Neural progenitor cell (in vitro differentiated cells): Measurements from ENCODE around the gene CD300LF. TPM values are rescaled to one million over a fixed set of nuclear protein-coding genes. Genes with fewer than 3 reads are reported as not detected.
A peak's percentile ranks its signal among the peaks of the same experiment; 100 is the strongest.

ENCODE experiments used
- DNase-seq: peaks from one replicate; pipeline ENCODE4 v3.0.0-alpha.2; 2016; ENCODE audit warnings: low spot score
- H2AFZ ChIP-seq: fragments of 200-600 bp; sonication (generic); replicated peaks from 2 replicates; pipeline ENCODE4 v1.6.1; 2016; ENCODE audit warnings: antibody characterized with exemption
- H3F3A ChIP-seq: fragments of 200-600 bp; sonication (generic); 2 replicates; pipeline ENCODE4 v1.6.1; 2016; ENCODE audit warnings: antibody characterized with exemption, low read depth
- H3K27ac ChIP-seq: fragments of 200-600 bp; sonication (generic); 2 replicates; pipeline ENCODE4 v1.5.1; 2016; ENCODE audit warnings: mild to moderate bottlenecking
- H3K27me3 ChIP-seq: fragments of 200-600 bp; sonication (generic); 2 replicates; pipeline ENCODE4 v1.6.1; 2016; ENCODE audit warnings: mild to moderate bottlenecking, moderate library complexity
- H3K36me3 ChIP-seq: fragments of 200-600 bp; sonication (generic); 2 replicates; pipeline ENCODE4 v1.5.1; 2016
- H3K4me1 ChIP-seq: fragments of 200-600 bp; sonication (generic); 2 replicates; pipeline ENCODE4 v1.6.1; 2016; ENCODE audit warnings: mixed run types
- H3K4me2 ChIP-seq: fragments of 200-600 bp; sonication (generic); 2 replicates; pipeline ENCODE4 v1.6.1; 2016
- H3K4me3 ChIP-seq: fragments of 200-600 bp; sonication (generic); 2 replicates; pipeline ENCODE4 v1.5.1; 2016
- H3K79me2 ChIP-seq: fragments of 200-600 bp; sonication (generic); 2 replicates; pipeline ENCODE4 v1.6.1; 2016; ENCODE audit warnings: low read depth
- H3K9ac ChIP-seq: fragments of 200-600 bp; sonication (generic); 2 replicates; pipeline ENCODE4 v1.6.1; 2016
- H3K9me3 ChIP-seq: fragments of 200-600 bp; sonication (generic); 2 replicates; pipeline ENCODE4 v1.5.1; 2016; ENCODE audit warnings: low read depth
- H4K20me1 ChIP-seq: fragments of 200-600 bp; sonication (generic); 2 replicates; pipeline ENCODE4 v1.6.1; 2016; ENCODE audit warnings: low read depth
- H3K27ac Mint-ChIP-seq: 3 replicates; pipeline ENCODE4 v1.8.0; 2021; ENCODE audit warnings: mixed read lengths
- H3K27me3 Mint-ChIP-seq: 2 replicates; pipeline ENCODE4 v1.8.0; 2022; ENCODE audit warnings: low read depth, mild to moderate bottlenecking, inconsistent platforms, moderate library complexity, mixed read lengths; ENCODE audit not compliant: insufficient read depth
- H3K36me3 Mint-ChIP-seq: 3 replicates; pipeline ENCODE4 v1.8.0; 2021; ENCODE audit warnings: mixed read lengths
- H3K4me1 Mint-ChIP-seq: 3 replicates; pipeline ENCODE4 v1.8.0; 2021; ENCODE audit warnings: mixed read lengths
- H3K4me3 Mint-ChIP-seq: 3 replicates; pipeline ENCODE4 v1.8.0; 2021; ENCODE audit warnings: mild to moderate bottlenecking, moderate library complexity, mixed read lengths
- H3K9me3 Mint-ChIP-seq: 3 replicates; pipeline ENCODE4 v1.8.0; 2020; ENCODE audit warnings: mixed read lengths
- CTCF ChIP-seq: fragments of 200-600 bp; sonication (generic); IDR thresholded peaks from 2 replicates; pipeline ENCODE4 v1.5.1; 2017; ENCODE audit warnings: antibody characterized with exemption, mild to moderate bottlenecking
- EZH2 ChIP-seq: fragments of 200-600 bp; sonication (generic); IDR thresholded peaks from 2 replicates; pipeline ENCODE4 v1.6.1; 2017; ENCODE audit warnings: antibody characterized with exemption, mild to moderate bottlenecking, moderate library complexity
- EZH2phosphoT487 ChIP-seq: fragments of 200-600 bp; sonication (generic); IDR thresholded peaks from 2 replicates; pipeline ENCODE4 v1.6.1; 2017; ENCODE audit warnings: antibody characterized with exemption
- total RNA-seq: library from RNA; depleted of rRNA; stranded (reverse); fragments of >200 nt; gene quantifications from 2 replicates; pipeline ENCODE4 v1.2.3, GENCODE V29; 2015; ENCODE audit warnings: low replicate concordance

CD300LF gene
- total RNA-seq, 1 donor from 2014 or later, result not detected

GRCh38 chr17:74752415-74752814 lies 39.7 kb upstream of the CD300LF start:
- peaks cover 27% of the 10 kb centered on the region for H3K4me1 Mint-ChIP-seq
- no peaks in the 10 kb centered on the region for H3K9me3 ChIP-seq
- no peak overlapping the region for H3K4me2 ChIP-seq
- H3K36me3 Mint-ChIP-seq, result peaks cover 15% of the 10 kb centered on the region
- no peak overlapping the region for H2AFZ ChIP-seq
- DNase-seq, result no peak
- H3K27me3 ChIP-seq, result no peaks in the 10 kb centered on the region
- H3K27me3 Mint-ChIP-seq, result peaks cover 6% of the 10 kb centered on the region
- H3K9ac ChIP-seq, result no peak overlapping the region
- H4K20me1 ChIP-seq, result peaks cover 69% of the 10 kb centered on the region
- no peak overlapping the region for H3K4me3 ChIP-seq
- no peaks in the 10 kb centered on the region for H3K36me3 ChIP-seq
- TF ChIP-seq CTCF (no peak), EZH2 (no peak), EZH2phosphoT487 (no peak)
- H3K27ac Mint-ChIP-seq, result no peak overlapping the region
- H3F3A ChIP-seq, result peaks cover 20% of the 10 kb centered on the region
- H3K79me2 ChIP-seq, result peaks cover 89% of the 10 kb centered on the region
- no peaks in the 10 kb centered on the region for H3K9me3 Mint-ChIP-seq
- H3K27ac ChIP-seq, result no peak overlapping the region
- H3K4me1 ChIP-seq, result peaks cover 33% of the 10 kb centered on the region
- H3K4me3 Mint-ChIP-seq, result no peak overlapping the region

- Histone ChIP-seq H3K9me3 (no peaks in the 10 kb centered on the region), H3K4me1 (peaks cover 43% of the 10 kb centered on the region), H3K4me3 (peak overlapping the region; percentile 99), H3K9ac (no peak overlapping the region), H3K79me2 (peaks cover 70% of the 10 kb centered on the region), H3K27me3 (no peaks in the 10 kb centered on the region), H3K27ac (no peak overlapping the region), H3F3A (peaks cover 34% of the 10 kb centered on the region), H3K4me2 (peak overlapping the region; percentile 87), H4K20me1 (peaks cover 56% of the 10 kb centered on the region), H2AFZ (no peak overlapping the region), H3K36me3 (no peaks in the 10 kb centered on the region)
- Mint-ChIP-seq H3K27ac (no peak overlapping the region), H3K4me3 (peak overlapping the region; percentile 98), H3K9me3 (no peaks in the 10 kb centered on the region), H3K4me1 (peaks cover 41% of the 10 kb centered on the region), H3K36me3 (peaks cover 15% of the 10 kb centered on the region), H3K27me3 (peaks cover 7% of the 10 kb centered on the region)
- no peak for TF ChIP-seq CTCF
- TF ChIP-seq EZH2phosphoT487, result no peak
- TF ChIP-seq EZH2, result no peak
- no peak for DNase-seq
Measured at GRCh38 chr17:74750327-74751069, 37.8 kb upstream of the CD300LF start.

GRCh38 chr17:74750039-74750326 lies 37.3 kb upstream of the CD300LF start:
- H3K4me2 ChIP-seq, result peak overlapping the region; percentile 87
- peaks cover 41% of the 10 kb centered on the region for H3K4me1 Mint-ChIP-seq
- no peaks in the 10 kb centered on the region for H3K9me3 Mint-ChIP-seq
- no peaks in the 10 kb centered on the region for H3K27me3 ChIP-seq
- H3K4me1 ChIP-seq, result peaks cover 48% of the 10 kb centered on the region
- no peak overlapping the region for H3K9ac ChIP-seq
- H3F3A ChIP-seq, result peaks cover 39% of the 10 kb centered on the region
- H3K27ac Mint-ChIP-seq, result peak overlapping the region; percentile 47
- no peak for DNase-seq
- no peak overlapping the region for H2AFZ ChIP-seq
- H3K36me3 ChIP-seq, result no peaks in the 10 kb centered on the region
- TF ChIP-seq CTCF (no peak), EZH2 (no peak), EZH2phosphoT487 (no peak)
- H3K4me3 ChIP-seq, result peak overlapping the region; percentile 99
- H4K20me1 ChIP-seq, result peaks cover 55% of the 10 kb centered on the region
- no peak overlapping the region for H3K27ac ChIP-seq
- H3K9me3 ChIP-seq, result no peaks in the 10 kb centered on the region
- H3K79me2 ChIP-seq, result peaks cover 65% of the 10 kb centered on the region
- H3K27me3 Mint-ChIP-seq, result peaks cover 7% of the 10 kb centered on the region
- H3K4me3 Mint-ChIP-seq, result peak overlapping the region; percentile 98
- H3K36me3 Mint-ChIP-seq, result peaks cover 15% of the 10 kb centered on the region
